ENCODE measurements around the gene FOXP2.

FOXP2 gene

GRCh38 chr7:114417290-114417689 lies 2.7 kb downstream of the FOXP2 start:
- Histone ChIP-seq H2AFZ (ENCODE audit: low read depth) (no peak overlapping the region), H3K4me2 (no peak overlapping the region), H3K9ac (no peak overlapping the region), H3K27me3 (ENCODE audit: insufficient read depth, low read depth) (no peaks in the 10 kb centered on the region), H3K27ac (no peak overlapping the region), H3K79me2 (ENCODE audit: insufficient read depth, low read depth) (no peaks in the 10 kb centered on the region), H4K20me1 (ENCODE audit: insufficient read depth) (no peaks in the 10 kb centered on the region), H3K4me3 (IDR thresholded peaks at IDR 0.05; ENCODE audit: insufficient read depth, low read depth, low read length) (no peak overlapping the region), H3K36me3 (ENCODE audit: insufficient read depth) (no peaks in the 10 kb centered on the region), H3K4me1 (ENCODE audit: low read depth, poor library complexity, severe bottlenecking) (peaks cover 19% of the 10 kb centered on the region)
- no peak for TF ChIP-seq CTCF (conservative IDR thresholded peaks at IDR 0.05; ENCODE audit: low read depth, low read length)

GRCh38 chr7:114418117-114418516 lies 3.5 kb downstream of the FOXP2 start:
- no peak for TF ChIP-seq CTCF (conservative IDR thresholded peaks at IDR 0.05; ENCODE audit: low read depth, low read length)
- no peak overlapping the region for H3K27ac ChIP-seq
- no peaks in the 10 kb centered on the region for H3K27me3 ChIP-seq (ENCODE audit: insufficient read depth, low read depth)
- no peaks in the 10 kb centered on the region for H3K36me3 ChIP-seq (ENCODE audit: insufficient read depth)
- H3K9ac ChIP-seq: no peak overlapping the region
- no peak overlapping the region for H3K4me3 ChIP-seq (IDR thresholded peaks at IDR 0.05; ENCODE audit: insufficient read depth, low read depth, low read length)
- no peaks in the 10 kb centered on the region for H4K20me1 ChIP-seq (ENCODE audit: insufficient read depth)
- H2AFZ ChIP-seq (ENCODE audit: low read depth): no peak overlapping the region
- H3K4me2 ChIP-seq: no peak overlapping the region
- H3K79me2 ChIP-seq (ENCODE audit: insufficient read depth, low read depth): no peaks in the 10 kb centered on the region
- H3K4me1 ChIP-seq (ENCODE audit: low read depth, poor library complexity, severe bottlenecking): peaks cover 17% of the 10 kb centered on the region

- no peak overlapping the region for H3K27ac ChIP-seq
- H3K4me2 ChIP-seq: no peak overlapping the region
- no peak overlapping the region for H2AFZ ChIP-seq (ENCODE audit: low read depth)
- no peaks in the 10 kb centered on the region for H3K79me2 ChIP-seq (ENCODE audit: insufficient read depth, low read depth)
- no peaks in the 10 kb centered on the region for H4K20me1 ChIP-seq (ENCODE audit: insufficient read depth)
- no peak for TF ChIP-seq CTCF (conservative IDR thresholded peaks at IDR 0.05; ENCODE audit: low read depth, low read length)
- no peaks in the 10 kb centered on the region for H3K36me3 ChIP-seq (ENCODE audit: insufficient read depth)
- H3K4me1 ChIP-seq (ENCODE audit: low read depth, poor library complexity, severe bottlenecking): peaks cover 1% of the 10 kb centered on the region
- H3K27me3 ChIP-seq (ENCODE audit: insufficient read depth, low read depth): no peaks in the 10 kb centered on the region
- H3K9ac ChIP-seq: no peak overlapping the region
- H3K4me3 ChIP-seq (IDR thresholded peaks at IDR 0.05; ENCODE audit: insufficient read depth, low read depth, low read length): no peak overlapping the region
Measured at GRCh38 chr7:114419441-114420272, 5.0 kb downstream of the FOXP2 start.

GRCh38 chr7:114422507-114423501 lies 8.2 kb downstream of the FOXP2 start:
- Histone ChIP-seq H3K4me3 (IDR thresholded peaks at IDR 0.05; ENCODE audit: insufficient read depth, low read depth, low read length) (no peak overlapping the region), H2AFZ (ENCODE audit: low read depth) (no peak overlapping the region)

More at GRCh38 chr7:114422507-114423501, 8.2 kb downstream of the FOXP2 start:
- Histone ChIP-seq H3K9ac (no peak overlapping the region), H4K20me1 (ENCODE audit: insufficient read depth) (no peaks in the 10 kb centered on the region), H3K27me3 (ENCODE audit: insufficient read depth, low read depth) (no peaks in the 10 kb centered on the region), H3K4me2 (no peak overlapping the region), H3K27ac (no peak overlapping the region), H3K36me3 (ENCODE audit: insufficient read depth) (no peaks in the 10 kb centered on the region), H3K4me1 (ENCODE audit: low read depth, poor library complexity, severe bottlenecking) (no peaks in the 10 kb centered on the region), H3K79me2 (ENCODE audit: insufficient read depth, low read depth) (no peaks in the 10 kb centered on the region)
- peak; percentile 54; the same call in 1 of the 2 replicates for TF ChIP-seq CTCF (conservative IDR thresholded peaks at IDR 0.05; ENCODE audit: low read depth, low read length)
